ENCODE data around the gene RAB3GAP1. TPM values are rescaled to one million over a fixed set of nuclear protein-coding genes. Genes with fewer than 3 reads are reported as not detected.

RAB3GAP1 gene
- total and polyA plus RNA-seq, 2 of the 4 experiments (the other 2 are of a cell fraction): 21.2 to 65.8 TPM

DNA sequence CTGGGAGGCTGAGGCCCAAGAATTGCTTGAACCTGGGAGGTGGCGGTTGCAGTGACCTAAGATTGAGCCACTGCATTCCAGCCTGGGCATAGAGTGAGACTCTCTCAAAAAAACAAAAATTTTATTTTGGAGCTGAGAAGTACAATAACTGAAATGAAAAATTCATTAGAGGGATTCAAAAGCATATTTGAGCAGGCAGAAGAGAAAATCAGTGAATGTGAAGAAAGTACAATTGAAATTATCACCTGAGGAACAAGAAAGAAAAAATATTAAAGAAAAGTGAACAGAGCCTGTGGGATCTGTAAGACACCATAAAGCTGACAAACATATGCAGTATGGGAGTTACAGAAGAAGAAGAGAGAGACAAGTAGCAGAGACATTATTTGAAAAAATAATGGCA is 137.1 kb downstream of the RAB3GAP1 start:
- H2BK20ac ChIP-seq (ENCODE audit: low read depth, low read length): no peak overlapping the region
- intact Hi-C loops (cut with micrococcal nuclease): no loop called here
- no peak overlapping the region for H3K4ac ChIP-seq (ENCODE audit: low read depth, low read length)
- no peak overlapping the region for H3K9ac ChIP-seq (ENCODE audit: low read depth, low read length)
- H4K5ac ChIP-seq (ENCODE audit: low read depth, low read length): no peak overlapping the region
- in situ Hi-C loops (cut with MboI; ENCODE audit: low sequenced_read_pairs): no loop called here
- H4K20me1 ChIP-seq (ENCODE audit: insufficient read depth, low read length): no peaks in the 10 kb centered on the region
- no peak overlapping the region for H3K18ac ChIP-seq (ENCODE audit: low read depth, low read length)
- no peak overlapping the region for H3K56ac ChIP-seq (ENCODE audit: extremely low read depth, insufficient read depth, low read length)
- H3K9me3 ChIP-seq (ENCODE audit: control insufficient read depth, insufficient read depth, low read length): no peaks in the 10 kb centered on the region
- no peak overlapping the region for H4K8ac ChIP-seq (ENCODE audit: low read depth in 2 of 2, low read length in 2 of 2)
- no peak overlapping the region for H2AK5ac ChIP-seq (ENCODE audit: low read depth, low read length)
- DNase-seq: no peak
- H3K79me1 ChIP-seq (ENCODE audit: low read depth in 1 of 2, low read length in 2 of 2): no peaks in the 10 kb centered on the region
- no peak overlapping the region for H2AK9ac ChIP-seq (replicated peaks; ENCODE audit: low read depth, low read length, poor library complexity)
- H3K9me1 ChIP-seq (ENCODE audit: insufficient read depth, low read length): no peaks in the 10 kb centered on the region
- no peak overlapping the region for H2AFZ ChIP-seq (replicated peaks; ENCODE audit: low read length, poor library complexity)
- dilution Hi-C loops (cut with HindIII; ENCODE audit: low sequenced_read_pairs, unreplicated experiment): no loop called here
- ChIA-PET POLR2A (ENCODE audit: unreplicated experiment) (no interaction called here), CTCF (interaction anchor here (0.6 to 0.8 kb wide), 2 partner anchors 15 to 156 kb away, joined by 3 to 6 read pairs; no protein-coding TSS in a partner anchor)
- no peak overlapping the region for H3K4me3 ChIP-seq (ENCODE audit: insufficient read depth, low read depth, low read length)
- no TSS peak for BruUV-seq (replicated peaks)
- H2BK120ac ChIP-seq (ENCODE audit: low read depth, low read length): no peak overlapping the region
- no peaks in the 10 kb centered on the region for H3K36me3 ChIP-seq (ENCODE audit: control insufficient read depth, insufficient read depth, low read length)
- no peak for ATAC-seq (ENCODE audit: low read depth)
- no peak overlapping the region for H2BK5ac ChIP-seq (ENCODE audit: low read depth, low read length, poor library complexity, severe bottlenecking)
- no CpG with 5 or more reads among the region's 1 CpG for WGBS, 2 experiments (ENCODE audit: extremely low coverage in 2 of 2, insufficient read length in 1 of 2)
- TF ChIP-seq FOS (IDR thresholded peaks at IDR 0.05; ENCODE audit: low read depth, low read length) (no peak), CHD1 (IDR thresholded peaks at IDR 0.05; ENCODE audit: low read depth, low read length) (no peak), RCOR1 (IDR thresholded peaks at IDR 0.05; ENCODE audit: insufficient replicate concordance, low read length) (no peak), POLR2A (IDR thresholded peaks at IDR 0.05; ENCODE audit: low read depth, low read length) (no peak), MAZ (IDR thresholded peaks at IDR 0.05; ENCODE audit: borderline replicate concordance, low read depth, low read length) (no peak), SMC3 (IDR thresholded peaks at IDR 0.05; ENCODE audit: low read depth, low read length) (no peak), MAFK (IDR thresholded peaks at IDR 0.05; ENCODE audit: low read depth, low read length) (no peak), BHLHE40 (IDR thresholded peaks at IDR 0.05; ENCODE audit: low read depth, low read length) (no peak), RFX5 (IDR thresholded peaks at IDR 0.05; ENCODE audit: low read depth, low read length) (no peak), CEBPB (IDR thresholded peaks at IDR 0.05; ENCODE audit: low read depth, low read length) (no peak), NFE2L2 (IDR thresholded peaks at IDR 0.05; ENCODE audit: low read depth, low read length) (no peak), RAD21 (IDR thresholded peaks at IDR 0.05; ENCODE audit: low read length) (no peak), MXI1 (IDR thresholded peaks at IDR 0.05; ENCODE audit: borderline replicate concordance, low read depth, low read length) (no peak)
- TF ChIP-seq, protein P1, sequence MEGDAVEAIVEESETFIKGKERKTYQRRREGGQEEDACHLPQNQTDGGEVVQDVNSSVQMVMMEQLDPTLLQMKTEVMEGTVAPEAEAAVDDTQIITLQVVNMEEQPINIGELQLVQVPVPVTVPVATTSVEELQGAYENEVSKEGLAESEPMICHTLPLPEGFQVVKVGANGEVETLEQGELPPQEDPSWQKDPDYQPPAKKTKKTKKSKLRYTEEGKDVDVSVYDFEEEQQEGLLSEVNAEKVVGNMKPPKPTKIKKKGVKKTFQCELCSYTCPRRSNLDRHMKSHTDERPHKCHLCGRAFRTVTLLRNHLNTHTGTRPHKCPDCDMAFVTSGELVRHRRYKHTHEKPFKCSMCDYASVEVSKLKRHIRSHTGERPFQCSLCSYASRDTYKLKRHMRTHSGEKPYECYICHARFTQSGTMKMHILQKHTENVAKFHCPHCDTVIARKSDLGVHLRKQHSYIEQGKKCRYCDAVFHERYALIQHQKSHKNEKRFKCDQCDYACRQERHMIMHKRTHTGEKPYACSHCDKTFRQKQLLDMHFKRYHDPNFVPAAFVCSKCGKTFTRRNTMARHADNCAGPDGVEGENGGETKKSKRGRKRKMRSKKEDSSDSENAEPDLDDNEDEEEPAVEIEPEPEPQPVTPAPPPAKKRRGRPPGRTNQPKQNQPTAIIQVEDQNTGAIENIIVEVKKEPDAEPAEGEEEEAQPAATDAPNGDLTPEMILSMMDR (conservative IDR thresholded peaks at IDR 0.05; ENCODE audit: low read depth, low read length): no peak
- TF ChIP-seq, protein P2, sequence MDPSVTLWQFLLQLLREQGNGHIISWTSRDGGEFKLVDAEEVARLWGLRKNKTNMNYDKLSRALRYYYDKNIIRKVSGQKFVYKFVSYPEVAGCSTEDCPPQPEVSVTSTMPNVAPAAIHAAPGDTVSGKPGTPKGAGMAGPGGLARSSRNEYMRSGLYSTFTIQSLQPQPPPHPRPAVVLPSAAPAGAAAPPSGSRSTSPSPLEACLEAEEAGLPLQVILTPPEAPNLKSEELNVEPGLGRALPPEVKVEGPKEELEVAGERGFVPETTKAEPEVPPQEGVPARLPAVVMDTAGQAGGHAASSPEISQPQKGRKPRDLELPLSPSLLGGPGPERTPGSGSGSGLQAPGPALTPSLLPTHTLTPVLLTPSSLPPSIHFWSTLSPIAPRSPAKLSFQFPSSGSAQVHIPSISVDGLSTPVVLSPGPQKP (IDR thresholded peaks at IDR 0.05; ENCODE audit: borderline replicate concordance, low read depth, low read length): no peak
- TF ChIP-seq, protein P3, sequence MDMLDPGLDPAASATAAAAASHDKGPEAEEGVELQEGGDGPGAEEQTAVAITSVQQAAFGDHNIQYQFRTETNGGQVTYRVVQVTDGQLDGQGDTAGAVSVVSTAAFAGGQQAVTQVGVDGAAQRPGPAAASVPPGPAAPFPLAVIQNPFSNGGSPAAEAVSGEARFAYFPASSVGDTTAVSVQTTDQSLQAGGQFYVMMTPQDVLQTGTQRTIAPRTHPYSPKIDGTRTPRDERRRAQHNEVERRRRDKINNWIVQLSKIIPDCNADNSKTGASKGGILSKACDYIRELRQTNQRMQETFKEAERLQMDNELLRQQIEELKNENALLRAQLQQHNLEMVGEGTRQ (IDR thresholded peaks at IDR 0.05; ENCODE audit: low read depth, low read length): no peak
- H3K27me3 ChIP-seq (ENCODE audit: control insufficient read depth, insufficient read depth, low read length): no peaks in the 10 kb centered on the region
- H3K4me1 ChIP-seq (ENCODE audit: control insufficient read depth, insufficient read depth, low read length): no peaks in the 10 kb centered on the region
- no peak overlapping the region for H3K23ac ChIP-seq (ENCODE audit: low read depth, low read length)
- H4K91ac ChIP-seq (ENCODE audit: insufficient read depth, low read depth, low read length): no peak overlapping the region
- H3K4me2 ChIP-seq (ENCODE audit: low read depth, low read length): no peak overlapping the region
- H2BK15ac ChIP-seq (ENCODE audit: low read depth, low read length): no peak overlapping the region
- H3K27ac ChIP-seq (ENCODE audit: insufficient read depth, low read length): no peak overlapping the region
- H3K14ac ChIP-seq (replicated peaks; ENCODE audit: low read depth, low read length): no peak overlapping the region
